OCI-LY7 (cell line): Measurements from ENCODE around the gene ZRSR2.

Source experiments
- EZH2phosphoT487 ChIP-seq: fragments of 200-600 bp; sonication (generic); IDR thresholded peaks from 2 replicates; pipeline ENCODE4 v1.6.1; 2018; ENCODE audit warnings: low read depth, borderline replicate concordance, mild to moderate bottlenecking, mixed run types, antibody characterized with exemption, low read length, moderate library complexity, mixed read lengths
- TF ChIP-seq, protein P1 (sequence below): fragments of 200-600 bp; sonication (generic); conservative IDR thresholded peaks from 2 replicates; pipeline ENCODE4 v1.5.1; 2014; ENCODE audit warnings: mild to moderate bottlenecking, antibody characterized with exemption, low read length, moderate library complexity, mixed read lengths

DNA sequence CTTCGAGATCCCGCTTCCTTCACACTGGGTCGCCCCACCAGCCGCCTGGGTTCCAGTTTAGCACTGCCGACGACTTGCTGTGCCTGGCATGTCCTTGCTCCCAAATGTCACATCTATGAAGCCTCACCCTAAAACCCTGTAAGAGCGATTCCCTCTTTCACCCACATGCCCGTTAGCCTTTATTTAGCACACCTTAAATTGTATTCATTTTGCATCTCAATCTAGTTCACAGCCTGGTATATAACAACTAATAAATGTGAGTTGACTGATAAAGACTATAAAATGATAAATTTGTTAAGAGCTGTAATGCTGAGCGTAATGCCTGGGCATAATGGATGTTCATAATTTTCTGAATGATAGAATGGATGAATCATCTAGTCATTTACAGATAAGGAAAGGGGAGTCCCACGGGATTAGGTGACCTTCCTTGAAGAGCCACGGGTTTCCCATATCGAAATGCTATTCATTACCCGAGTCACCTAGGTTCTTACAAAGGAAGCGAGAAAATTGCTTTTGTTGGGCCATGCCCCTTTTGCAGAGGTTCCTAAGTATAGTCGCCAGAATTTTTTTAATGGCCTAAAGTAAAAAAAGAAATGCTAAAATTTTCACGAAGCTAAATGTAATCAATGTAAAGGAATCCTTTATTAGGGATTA lies 65.4 kb downstream of the ZRSR2 start:
- TF ChIP-seq EZH2phosphoT487: no peak
- TF ChIP-seq, protein P1, sequence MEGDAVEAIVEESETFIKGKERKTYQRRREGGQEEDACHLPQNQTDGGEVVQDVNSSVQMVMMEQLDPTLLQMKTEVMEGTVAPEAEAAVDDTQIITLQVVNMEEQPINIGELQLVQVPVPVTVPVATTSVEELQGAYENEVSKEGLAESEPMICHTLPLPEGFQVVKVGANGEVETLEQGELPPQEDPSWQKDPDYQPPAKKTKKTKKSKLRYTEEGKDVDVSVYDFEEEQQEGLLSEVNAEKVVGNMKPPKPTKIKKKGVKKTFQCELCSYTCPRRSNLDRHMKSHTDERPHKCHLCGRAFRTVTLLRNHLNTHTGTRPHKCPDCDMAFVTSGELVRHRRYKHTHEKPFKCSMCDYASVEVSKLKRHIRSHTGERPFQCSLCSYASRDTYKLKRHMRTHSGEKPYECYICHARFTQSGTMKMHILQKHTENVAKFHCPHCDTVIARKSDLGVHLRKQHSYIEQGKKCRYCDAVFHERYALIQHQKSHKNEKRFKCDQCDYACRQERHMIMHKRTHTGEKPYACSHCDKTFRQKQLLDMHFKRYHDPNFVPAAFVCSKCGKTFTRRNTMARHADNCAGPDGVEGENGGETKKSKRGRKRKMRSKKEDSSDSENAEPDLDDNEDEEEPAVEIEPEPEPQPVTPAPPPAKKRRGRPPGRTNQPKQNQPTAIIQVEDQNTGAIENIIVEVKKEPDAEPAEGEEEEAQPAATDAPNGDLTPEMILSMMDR: no peak
